NCI-H526 (cell line): Measurements from ENCODE around the gene POLR2C.
"Not testable (repeated sequence)": the region's sequence is repeated elsewhere in the genome, so short reads cannot be mapped to it uniquely, and the experiment has no call there.

Experiments used
- DNase-seq, 2 experiments: peaks; one replicate each; lab custom pipeline; 2025; lab: John Stamatoyannopoulos, UW

The POLR2C gene

DNA sequence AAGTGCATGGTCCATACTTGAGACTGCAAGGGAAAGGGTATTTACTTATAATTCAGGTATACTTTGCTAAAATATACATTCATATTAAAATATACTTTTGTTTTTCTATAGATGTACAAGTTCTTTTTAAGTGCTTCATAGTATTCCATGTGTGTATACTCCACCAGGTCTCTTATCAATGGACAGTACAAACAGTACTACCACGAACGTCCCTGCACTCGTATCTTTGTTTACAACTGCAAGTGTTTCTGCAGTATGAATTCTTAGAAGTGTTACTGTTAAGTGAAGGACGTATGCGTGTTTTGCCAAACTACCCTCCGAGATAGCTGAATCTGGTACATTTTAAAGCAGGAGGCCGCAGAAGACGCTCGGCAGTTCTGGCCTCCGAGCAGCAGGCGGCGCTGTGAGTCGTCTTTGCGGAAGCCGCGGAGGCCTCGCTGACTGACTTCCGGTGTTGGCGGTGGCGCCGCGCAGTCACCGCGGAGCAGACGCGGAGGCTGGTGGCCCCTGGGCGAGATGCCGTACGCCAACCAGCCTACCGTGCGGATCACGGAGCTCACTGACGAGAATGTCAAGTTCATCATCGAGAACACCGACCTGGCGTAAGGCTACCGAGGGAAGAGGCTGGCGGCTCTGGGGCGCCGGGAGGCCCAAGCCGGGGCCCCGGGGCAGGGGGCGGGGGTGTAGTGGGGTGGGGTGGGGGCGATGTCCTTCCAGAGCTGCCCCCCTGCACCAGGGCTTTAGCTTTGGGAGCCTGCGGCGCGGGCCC, at the start of gene POLR2C:
TSS of gene POLR2C (plus strand) at position 471 of the 769 bp plus-strand sequence. CDS start at position 517, 46 bp downstream.
- peak; percentile 26 to 89 for DNase-seq

- DNase-seq: no peak
Measured at GRCh38 chr16:57413301-57413730, 49.2 kb upstream of the POLR2C start.

GRCh38 chr16:57413733-57414132, 48.7 kb upstream of the POLR2C start:
- DNase-seq: no peak

DNA sequence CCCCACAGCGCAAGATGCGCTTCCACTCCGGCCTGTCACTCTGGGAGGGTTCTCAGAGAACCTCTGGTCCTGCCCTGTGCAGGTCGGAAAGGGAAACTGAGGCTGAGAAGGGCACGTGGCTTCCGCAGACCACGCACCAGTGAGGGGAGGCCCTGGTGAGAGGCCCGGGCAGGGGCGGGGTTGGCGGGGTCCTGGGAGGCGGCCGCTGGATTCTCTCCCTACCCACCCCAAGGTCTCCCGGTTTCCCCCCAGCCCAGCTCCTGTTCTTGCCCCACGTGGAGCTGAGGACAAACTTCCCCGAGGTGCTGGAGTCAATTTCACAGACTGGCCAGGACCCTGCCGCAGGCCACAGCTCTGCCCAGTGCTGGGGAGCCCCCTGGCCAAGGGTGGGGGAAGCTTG, 46.4 kb upstream of the POLR2C start:
- no peak for DNase-seq

DNA sequence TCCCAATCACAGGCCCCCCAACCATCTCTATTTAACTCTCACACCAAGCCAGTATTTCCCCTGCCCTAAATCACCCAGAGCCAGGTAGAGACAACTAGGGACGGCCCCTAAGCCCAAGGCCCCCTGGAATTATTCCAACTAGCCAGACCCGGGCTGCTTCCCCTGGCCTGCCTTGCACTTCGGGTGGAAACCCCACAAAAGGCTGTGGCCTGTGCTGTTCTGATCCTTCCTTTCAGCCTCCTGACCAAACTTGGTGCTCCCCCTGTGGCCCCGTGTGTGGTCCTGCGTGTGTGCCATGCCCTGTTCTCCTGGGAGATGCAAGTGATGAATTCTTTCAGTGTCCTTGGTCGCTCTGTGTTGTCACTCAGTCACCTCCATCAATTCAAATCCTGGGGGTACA, 43.0 kb upstream of the POLR2C start:
- DNase-seq: no peak

GRCh38 chr16:57422026-57422944, 40.2 kb upstream of the POLR2C start:
- peak; percentile 37 to 73 for DNase-seq

DNA sequence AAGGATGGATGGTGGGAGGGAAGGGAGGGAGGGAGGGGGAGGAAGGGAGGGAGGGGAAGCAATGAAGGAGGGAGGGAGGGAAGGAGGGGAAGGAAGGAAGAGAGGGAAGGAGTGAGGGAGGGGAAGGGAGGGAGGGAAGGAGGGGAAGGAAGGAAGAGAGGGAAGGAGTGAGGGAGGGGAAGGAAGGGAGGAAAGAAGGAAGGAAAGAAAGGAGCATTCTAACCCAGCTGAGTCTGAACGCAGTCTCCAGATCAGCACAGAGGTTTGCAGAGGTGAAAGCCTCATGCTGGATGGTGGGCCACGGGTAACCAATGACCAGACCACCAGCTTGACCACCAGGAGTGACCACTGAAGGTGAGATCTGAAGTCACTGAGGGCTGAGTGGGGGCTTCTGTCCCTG, 39.3 kb upstream of the POLR2C start:
- no peak for DNase-seq

DNA sequence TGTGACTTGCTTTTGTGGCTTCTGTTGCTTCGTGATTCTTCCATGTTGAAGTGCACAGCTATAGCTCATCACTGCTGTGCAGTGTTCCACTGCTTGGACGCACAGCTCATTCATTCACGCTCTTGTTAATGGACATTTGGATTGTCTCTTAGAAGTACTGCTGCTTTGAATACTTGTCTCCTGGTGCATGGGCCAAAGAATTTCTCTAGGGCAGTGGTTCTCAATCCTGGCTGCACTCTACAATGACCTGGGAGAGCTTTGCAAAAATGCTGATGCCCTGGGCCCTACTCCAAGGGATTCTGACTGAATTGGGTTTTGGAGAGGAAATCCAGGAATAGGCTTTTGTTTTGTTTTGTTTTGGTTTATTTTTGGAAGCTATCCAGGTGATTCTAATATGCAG, 37.9 kb upstream of the POLR2C start:
- no peak for DNase-seq

DNA sequence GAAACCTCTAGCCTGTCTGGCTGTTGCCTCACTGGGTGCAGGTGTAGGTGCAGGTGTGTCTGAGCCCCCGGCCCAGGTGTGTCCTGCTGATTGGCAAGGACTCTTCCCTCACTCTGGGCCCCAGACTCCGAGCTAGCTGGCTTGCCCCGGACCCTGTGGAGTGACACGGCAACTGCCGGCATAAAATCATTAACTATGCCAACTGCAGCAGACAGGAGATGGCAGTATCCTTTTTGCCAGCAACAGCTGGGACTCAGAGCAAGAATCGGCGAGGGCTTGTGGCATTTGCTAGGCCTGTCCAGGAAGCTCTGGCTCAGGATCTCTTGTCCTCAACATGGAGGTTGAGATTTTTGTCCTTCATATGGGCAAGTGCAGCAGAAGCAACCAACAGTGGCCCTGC, 36.1 kb upstream of the POLR2C start:
- no peak for DNase-seq

- DNase-seq: no peak
Measured at GRCh38 chr16:57427307-57427706, 35.2 kb upstream of the POLR2C start.

- no peak for DNase-seq
Measured at GRCh38 chr16:57427824-57428223, 34.7 kb upstream of the POLR2C start.

DNA sequence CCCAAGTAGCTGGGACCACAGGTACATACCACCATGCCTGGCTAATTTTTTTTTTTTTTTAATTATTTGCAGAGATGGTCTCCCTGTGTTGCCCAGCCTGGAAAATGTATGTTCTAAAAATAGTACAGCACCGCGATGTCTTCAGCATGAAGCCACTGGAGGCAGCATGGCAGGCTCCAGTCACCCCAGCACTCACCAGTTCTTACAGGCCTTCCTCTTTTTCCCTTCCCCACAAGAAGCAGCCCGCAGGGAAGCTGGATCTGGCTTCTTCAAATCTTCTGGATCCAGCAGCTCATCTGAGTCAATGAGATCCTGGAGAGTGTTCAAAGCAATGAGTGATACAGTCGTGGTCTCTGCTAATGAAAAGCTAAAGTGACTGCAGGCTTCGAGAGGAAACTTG, 31.5 kb upstream of the POLR2C start:
- no peak for DNase-seq

- DNase-seq: no peak
Measured at GRCh38 chr16:57432505-57432904, 30.0 kb upstream of the POLR2C start.

DNA sequence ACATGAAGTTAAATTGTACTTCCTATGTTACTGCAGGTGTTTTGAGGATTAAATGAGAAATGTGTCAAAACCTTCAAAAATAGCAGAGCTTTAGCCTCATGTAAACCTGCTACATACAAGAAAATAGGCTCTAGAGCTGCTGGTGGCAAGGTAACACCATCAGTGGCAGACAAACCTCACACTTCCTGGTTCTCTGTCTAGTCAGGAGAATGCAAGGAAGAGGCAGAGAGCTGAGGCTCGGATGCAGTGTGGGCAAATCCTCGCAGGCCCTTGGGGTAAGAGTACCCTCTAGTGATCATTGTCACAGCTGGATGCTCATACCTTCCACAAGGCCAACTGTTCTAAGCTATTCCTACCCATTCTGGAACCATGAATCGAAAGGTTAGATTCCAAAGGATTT, 29.5 kb upstream of the POLR2C start:
- no peak for DNase-seq

DNA sequence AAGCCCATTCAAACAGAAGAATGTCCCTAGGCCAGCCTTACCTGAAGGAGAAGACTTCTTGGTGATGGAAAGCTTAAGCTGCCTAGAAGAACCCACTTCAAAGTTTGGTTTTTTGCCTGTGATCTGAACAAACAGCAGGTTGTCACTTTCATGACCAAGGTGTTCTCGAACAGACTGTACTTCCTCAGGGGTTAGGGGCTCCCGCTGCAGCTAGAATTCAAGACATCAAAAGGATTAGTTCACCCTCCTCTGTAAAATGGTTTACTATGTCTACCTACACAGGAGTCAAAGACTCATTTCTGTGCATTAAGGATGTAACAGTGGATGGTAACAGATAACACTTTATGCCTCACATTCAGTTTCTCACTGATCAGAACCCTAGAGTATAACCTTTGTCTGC, 28.5 kb upstream of the POLR2C start:
- no peak for DNase-seq

DNA sequence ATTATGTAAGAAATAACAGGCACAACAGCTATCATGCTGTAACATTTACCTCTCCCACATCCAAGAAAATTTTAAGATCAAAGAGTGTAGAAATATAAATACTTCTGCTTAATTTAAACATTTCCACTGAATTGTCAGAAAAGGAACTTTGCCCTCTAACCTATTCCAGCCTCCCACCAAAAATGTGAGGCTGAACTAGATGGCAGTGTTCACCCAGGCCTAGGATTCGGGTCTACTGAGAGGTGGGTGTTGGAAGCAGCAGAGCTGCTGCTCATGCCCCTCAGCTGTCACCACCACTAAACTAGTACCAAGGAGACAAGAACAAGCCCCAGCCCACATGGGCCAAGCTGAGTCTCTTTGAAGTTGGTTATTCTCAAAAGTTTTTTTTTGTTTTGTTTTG, 26.6 kb upstream of the POLR2C start:
- no peak for DNase-seq

DNA sequence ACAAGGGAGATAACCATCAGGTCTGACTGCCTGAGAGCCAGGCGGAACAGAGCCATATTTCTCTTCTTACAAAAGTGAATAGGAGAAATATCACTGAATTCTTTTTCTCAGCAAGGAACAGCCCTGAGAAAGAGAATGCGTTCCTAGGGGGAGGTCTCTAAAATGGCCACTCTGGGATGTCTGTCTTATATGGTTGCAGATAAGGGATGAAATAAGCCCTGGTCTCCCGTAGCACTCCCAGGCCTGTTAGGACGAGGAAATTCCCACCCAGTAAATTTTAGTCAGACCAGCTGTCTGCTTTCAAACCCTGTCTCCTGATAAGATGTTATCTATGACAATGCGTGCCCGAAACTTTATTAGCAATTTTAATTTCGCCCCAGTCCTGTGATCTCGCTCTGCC, 22.5 kb upstream of the POLR2C start:
- not testable (repeated sequence) for DNase-seq

DNA sequence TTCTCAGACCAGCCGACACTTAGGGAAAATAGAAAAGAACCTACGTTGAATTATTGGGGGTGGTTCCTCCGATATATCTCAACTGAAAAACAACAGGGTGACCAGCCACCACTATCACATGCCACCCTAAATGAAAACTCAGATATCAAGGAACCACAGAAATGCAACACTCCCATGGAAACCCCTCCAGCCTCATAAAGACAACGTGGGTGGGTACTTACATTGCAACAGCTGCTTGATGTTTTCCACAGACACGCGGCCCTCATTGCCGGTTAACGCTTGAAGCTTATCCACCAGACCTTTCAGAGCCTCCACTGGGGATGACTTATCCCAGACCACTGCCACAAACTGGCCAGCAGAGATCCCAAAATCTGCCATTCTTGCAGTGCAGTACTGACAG, 21.9 kb upstream of the POLR2C start:
- DNase-seq: not testable (repeated sequence)

GRCh38 chr16:57444711-57445110, 17.8 kb upstream of the POLR2C start:
- no peak for DNase-seq

GRCh38 chr16:57445510-57445909, 17.0 kb upstream of the POLR2C start:
- no peak for DNase-seq

DNA sequence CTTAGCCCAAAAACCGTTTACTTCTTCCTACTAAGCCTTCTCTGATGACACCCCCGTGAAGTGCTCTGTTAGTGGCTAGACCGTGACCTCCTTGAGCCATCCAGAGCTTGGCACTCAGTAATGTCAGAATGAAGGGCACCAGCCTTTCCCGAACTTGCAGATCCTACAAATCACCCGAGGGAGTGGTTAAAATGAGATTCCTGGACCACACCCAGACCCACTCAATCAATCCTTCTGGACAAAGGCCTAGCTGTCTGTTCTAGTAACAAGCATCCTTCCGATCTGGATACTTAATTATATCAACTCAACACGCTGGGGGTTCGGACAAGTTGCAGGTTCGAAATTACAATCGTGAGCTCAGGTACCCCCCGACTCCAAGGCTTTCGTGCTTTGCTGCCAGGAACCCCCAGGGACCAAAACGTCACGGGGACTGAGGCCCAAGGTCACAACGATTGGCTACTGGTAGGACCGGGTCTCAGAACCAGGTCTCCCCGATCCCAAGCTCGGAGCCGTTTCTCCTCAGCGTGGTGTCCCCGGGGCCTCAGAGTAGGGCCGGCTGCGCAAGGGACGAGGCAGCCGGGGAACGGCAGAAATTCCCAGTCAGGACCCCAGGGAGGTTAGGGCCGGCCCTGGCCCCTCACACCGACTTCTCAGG, 15.8 kb upstream of the POLR2C start:
- DNase-seq: peak in 1 of 2 experiments; percentile 44

DNA sequence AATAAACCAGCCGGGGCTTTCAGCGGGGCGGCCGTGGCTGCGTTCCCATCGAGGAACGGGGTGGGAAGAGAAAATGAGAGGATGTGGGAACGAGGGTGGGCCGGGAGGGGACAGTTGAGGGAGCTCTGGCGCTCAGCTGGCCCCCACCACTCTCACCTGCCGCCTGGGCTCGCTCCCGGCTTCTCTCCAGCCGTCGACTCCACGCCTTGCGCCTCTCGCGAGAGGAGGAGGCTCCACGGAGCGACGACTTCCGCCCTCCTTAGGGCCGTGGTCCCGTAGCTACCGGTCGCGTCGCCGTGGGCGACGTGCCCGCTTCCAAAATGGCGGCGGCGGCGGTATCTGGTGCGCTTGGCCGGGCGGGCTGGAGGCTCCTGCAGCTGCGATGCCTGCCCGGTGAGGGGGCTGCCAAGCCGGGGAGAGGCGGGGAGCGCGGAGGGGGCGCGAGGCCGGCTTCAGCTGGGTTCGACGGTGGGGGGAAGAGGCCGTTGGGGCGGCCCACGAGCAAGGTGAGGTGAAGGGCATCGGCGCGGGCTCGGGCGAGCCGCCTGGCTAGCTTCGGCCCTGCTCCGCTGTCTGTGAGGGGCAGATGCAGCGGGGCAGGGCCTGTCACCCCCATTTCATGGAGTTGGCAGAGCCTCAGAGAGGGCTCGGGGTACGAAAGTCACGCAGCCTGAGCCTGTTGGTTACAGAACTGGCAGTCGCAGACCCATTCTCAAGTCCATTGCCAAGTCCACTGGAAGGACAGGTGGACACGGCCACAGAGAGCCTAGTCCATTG, 15.1 kb upstream of the POLR2C start, which contains the start of the genes CIAPIN1 and COQ9:
TSS of gene CIAPIN1 (minus strand) at position 200 of the 777 bp plus-strand sequence. CDS start 6,457 bp downstream, outside the sequence.
TSS of gene COQ9 (plus strand) at position 294 of the 777 bp plus-strand sequence. CDS start at position 321, 27 bp downstream.
- peak; percentile 74 to 92 for DNase-seq
